Measurements from ENCODE around the gene CUBN.

Gene CUBN

GRCh38 chr10:16820421-16820820 lies 309.2 kb downstream of the CUBN start:
- H3K79me2 ChIP-seq (ENCODE audit: insufficient read depth, low read depth), result peaks cover 4% of the 10 kb centered on the region
- no peak overlapping the region for H3K4me3 ChIP-seq (IDR thresholded peaks at IDR 0.05; ENCODE audit: insufficient read depth, low read depth, low read length)
- TF ChIP-seq CTCF (conservative IDR thresholded peaks at IDR 0.05; ENCODE audit: low read depth, low read length), result no peak
- no peak overlapping the region for H2AFZ ChIP-seq (ENCODE audit: low read depth)
- no peaks in the 10 kb centered on the region for H3K27me3 ChIP-seq (ENCODE audit: insufficient read depth, low read depth)
- H3K4me1 ChIP-seq (ENCODE audit: low read depth, poor library complexity, severe bottlenecking), result peaks cover 17% of the 10 kb centered on the region
- H4K20me1 ChIP-seq (ENCODE audit: insufficient read depth), result no peaks in the 10 kb centered on the region
- H3K27ac ChIP-seq, result no peak overlapping the region
- no peaks in the 10 kb centered on the region for H3K36me3 ChIP-seq (ENCODE audit: insufficient read depth)
- no peak overlapping the region for H3K9ac ChIP-seq
- H3K4me2 ChIP-seq, result no peak overlapping the region

GRCh38 chr10:16820018-16820417 lies 309.6 kb downstream of the CUBN start:
- peaks cover 17% of the 10 kb centered on the region for H3K4me1 ChIP-seq (ENCODE audit: low read depth, poor library complexity, severe bottlenecking)
- H4K20me1 ChIP-seq (ENCODE audit: insufficient read depth), result no peaks in the 10 kb centered on the region
- no peak overlapping the region for H3K9ac ChIP-seq
- H2AFZ ChIP-seq (ENCODE audit: low read depth), result no peak overlapping the region
- H3K27ac ChIP-seq, result no peak overlapping the region
- TF ChIP-seq CTCF (conservative IDR thresholded peaks at IDR 0.05; ENCODE audit: low read depth, low read length), result no peak
- no peaks in the 10 kb centered on the region for H3K27me3 ChIP-seq (ENCODE audit: insufficient read depth, low read depth)
- no peak overlapping the region for H3K4me2 ChIP-seq
- no peak overlapping the region for H3K4me3 ChIP-seq (IDR thresholded peaks at IDR 0.05; ENCODE audit: insufficient read depth, low read depth, low read length)
- H3K36me3 ChIP-seq (ENCODE audit: insufficient read depth), result no peaks in the 10 kb centered on the region
- H3K79me2 ChIP-seq (ENCODE audit: insufficient read depth, low read depth), result peaks cover 4% of the 10 kb centered on the region

DNA sequence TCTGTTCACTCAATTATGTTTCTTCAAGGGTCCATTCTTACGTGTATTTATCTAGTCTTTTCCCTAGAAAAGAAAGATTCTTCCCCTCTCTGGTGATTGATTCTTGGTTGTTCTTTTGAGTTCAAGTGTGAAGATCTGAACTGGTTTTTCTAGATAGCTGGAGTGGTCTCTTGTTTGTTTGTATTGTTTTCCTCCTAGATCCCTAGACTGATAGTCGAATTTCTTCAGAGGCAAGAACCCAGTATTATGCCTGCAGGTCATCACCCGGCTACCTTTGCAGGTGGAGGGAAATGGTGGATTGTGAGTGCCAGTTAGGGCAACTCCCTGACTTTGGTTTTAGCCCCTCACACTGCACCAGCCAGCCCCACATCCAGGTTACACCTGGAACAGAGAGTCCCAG lies 310.2 kb downstream of the CUBN start:
- Histone ChIP-seq H3K27ac (no peak overlapping the region), H3K9ac (no peak overlapping the region), H3K36me3 (ENCODE audit: insufficient read depth) (no peaks in the 10 kb centered on the region), H3K27me3 (ENCODE audit: insufficient read depth, low read depth) (no peaks in the 10 kb centered on the region), H3K4me2 (no peak overlapping the region), H3K4me1 (ENCODE audit: low read depth, poor library complexity, severe bottlenecking) (peaks cover 17% of the 10 kb centered on the region), H2AFZ (ENCODE audit: low read depth) (no peak overlapping the region; the same call in 1 of the 2 replicates), H3K79me2 (ENCODE audit: insufficient read depth, low read depth) (peaks cover 4% of the 10 kb centered on the region), H4K20me1 (ENCODE audit: insufficient read depth) (no peaks in the 10 kb centered on the region), H3K4me3 (IDR thresholded peaks at IDR 0.05; ENCODE audit: insufficient read depth, low read depth, low read length) (no peak overlapping the region)
- TF ChIP-seq CTCF (conservative IDR thresholded peaks at IDR 0.05; ENCODE audit: low read depth, low read length), result no peak

- Histone ChIP-seq H3K9ac (no peak overlapping the region), H3K27me3 (ENCODE audit: insufficient read depth, low read depth) (no peaks in the 10 kb centered on the region), H3K27ac (no peak overlapping the region), H3K4me2 (no peak overlapping the region), H2AFZ (ENCODE audit: low read depth) (no peak overlapping the region), H3K36me3 (ENCODE audit: insufficient read depth) (no peaks in the 10 kb centered on the region), H4K20me1 (ENCODE audit: insufficient read depth) (no peaks in the 10 kb centered on the region), H3K79me2 (ENCODE audit: insufficient read depth, low read depth) (peaks cover 4% of the 10 kb centered on the region), H3K4me1 (ENCODE audit: low read depth, poor library complexity, severe bottlenecking) (peaks cover 17% of the 10 kb centered on the region), H3K4me3 (IDR thresholded peaks at IDR 0.05; ENCODE audit: insufficient read depth, low read depth, low read length) (no peak overlapping the region)
- TF ChIP-seq CTCF (conservative IDR thresholded peaks at IDR 0.05; ENCODE audit: low read depth, low read length), result no peak
Observed at GRCh38 chr10:16819026-16819425, 310.6 kb downstream of the CUBN start.
